GM18858 (cell line): ENCODE data around the gene UBN1.
"Not testable (repeated sequence)": the region's sequence is repeated elsewhere in the genome, so short reads cannot be mapped to it uniquely, and the experiment has no call there.

Experiments used
- ATAC-seq: cut with Tn5 transposase; IDR thresholded peaks from one replicate; pipeline ENCODE4 v1.9.1; 2021; ENCODE audit not compliant: unreplicated experiment

Gene UBN1

GRCh38 chr16:4927661-4928060, 80.4 kb downstream of the UBN1 start:
- ATAC-seq, result no peak

GRCh38 chr16:4928227-4928626, 80.9 kb downstream of the UBN1 start:
- ATAC-seq, result no peak

- not testable (repeated sequence) for ATAC-seq
Measured at GRCh38 chr16:4929619-4930018, 82.3 kb downstream of the UBN1 start.

GRCh38 chr16:4931381-4931780, 84.1 kb downstream of the UBN1 start:
- no peak for ATAC-seq
